Measurements from ENCODE around the gene ZNF526. TPM values are rescaled to one million over a fixed set of nuclear protein-coding genes. Genes with fewer than 3 reads are reported as not detected.

Gene ZNF526
- total RNA-seq, 2 experiments from 2014 or later: 11.9 to 15.2 TPM

GRCh38 chr19:42207767-42208271 lies 12.3 kb upstream of the ZNF526 start:
- intact Hi-C loops (cut with DNase I, micrococcal nuclease): no loop called here
- no peaks in the 10 kb centered on the region for H3K27me3 Mint-ChIP-seq
- peaks cover 50% of the 10 kb centered on the region for H3K4me1 Mint-ChIP-seq
- H3K36me3 Mint-ChIP-seq (ENCODE audit: low read depth): peaks cover 48% of the 10 kb centered on the region
- no peaks in the 10 kb centered on the region for H3K9me3 Mint-ChIP-seq (ENCODE audit: low read depth)
- DNase-seq (no peak), ATAC-seq (peak; percentile 61)
- ChIA-PET POLR2A (no interaction called here), CTCF (interaction anchor here (0.6 to 1.5 kb wide), 2 partner anchors 20 to 62 kb away, joined by 3 to 4 read pairs; no protein-coding TSS in a partner anchor)
- no peak overlapping the region for H3K4me3 Mint-ChIP-seq
- peak overlapping the region; percentile 74 for H3K27ac Mint-ChIP-seq

GRCh38 chr19:42208612-42209011 lies 11.5 kb upstream of the ZNF526 start:
- no peak for DNase-seq
- Mint-ChIP-seq H3K36me3 (ENCODE audit: low read depth) (peaks cover 50% of the 10 kb centered on the region), H3K27ac (peak overlapping the region; percentile 33)

GRCh38 chr19:42212886-42213285 lies 7.2 kb upstream of the ZNF526 start:
- ChIA-PET CTCF (no interaction called here), POLR2A (no interaction called here)
- no peak overlapping the region for H3K4me3 Mint-ChIP-seq
- H3K36me3 Mint-ChIP-seq (ENCODE audit: low read depth): peaks cover 53% of the 10 kb centered on the region
- H3K27me3 Mint-ChIP-seq: no peaks in the 10 kb centered on the region
- peaks cover 50% of the 10 kb centered on the region for H3K4me1 Mint-ChIP-seq
- intact Hi-C loops (cut with DNase I, micrococcal nuclease): loop anchor here in 1 of 2 experiments (10.0 kb wide), 1 partner anchor 328 kb away; the partner anchor contains the start of gene ARHGEF1
- H3K27ac Mint-ChIP-seq: peak overlapping the region; percentile 66
- DNase-seq (no peak), ATAC-seq (no peak)
- H3K9me3 Mint-ChIP-seq (ENCODE audit: low read depth): no peaks in the 10 kb centered on the region

More at GRCh38 chr19:42208612-42209011, 11.5 kb upstream of the ZNF526 start:
- Mint-ChIP-seq H3K9me3 (ENCODE audit: low read depth) (no peaks in the 10 kb centered on the region), H3K4me1 (peaks cover 52% of the 10 kb centered on the region), H3K27me3 (no peaks in the 10 kb centered on the region), H3K4me3 (no peak overlapping the region)
- POLR2A ChIA-PET: no interaction called here
- no peak for ATAC-seq
- intact Hi-C loops (cut with DNase I, micrococcal nuclease): no loop called here
- CTCF ChIA-PET: no interaction called here

GRCh38 chr19:42214810-42215485 lies 5.2 kb upstream of the ZNF526 start:
- H3K36me3 Mint-ChIP-seq (ENCODE audit: low read depth): peaks cover 36% of the 10 kb centered on the region
- no peaks in the 10 kb centered on the region for H3K9me3 Mint-ChIP-seq (ENCODE audit: low read depth)
- ChIA-PET POLR2A (interaction anchor here (0.6 to 0.7 kb wide), 3 partner anchors 28 to 99 kb away, joined by 3 to 4 read pairs (median 3); partner anchors contain the start of gene GSK3A), CTCF (interaction anchor here (0.7 to 2.1 kb wide), 5 partner anchors 9 to 82 kb away, joined by 3 to 12 read pairs (median 4); partner anchors contain the start of gene POU2F2)
- ATAC-seq: no peak
- H3K27me3 Mint-ChIP-seq: no peaks in the 10 kb centered on the region
- peaks cover 60% of the 10 kb centered on the region for H3K4me1 Mint-ChIP-seq
- intact Hi-C loops (cut with DNase I, micrococcal nuclease): loop anchor here in 1 of 2 experiments (5.0 to 10.0 kb wide), 2 partner anchors 330 to 1247 kb away; partner anchors contain the start of gene ARHGEF1
- H3K27ac Mint-ChIP-seq: peak overlapping the region; percentile 27
- peak overlapping the region; percentile 85 for H3K4me3 Mint-ChIP-seq
- DNase-seq: no peak

- Mint-ChIP-seq H3K36me3 (ENCODE audit: low read depth) (peaks cover 39% of the 10 kb centered on the region), H3K4me3 (peak overlapping the region; percentile 85), H3K9me3 (ENCODE audit: low read depth) (no peaks in the 10 kb centered on the region), H3K4me1 (peaks cover 67% of the 10 kb centered on the region), H3K27me3 (no peaks in the 10 kb centered on the region), H3K27ac (peak overlapping the region; percentile 90)
- ATAC-seq (no peak), DNase-seq (peak; percentile 58)
- ChIA-PET POLR2A (interaction anchor here (0.5 to 1.5 kb wide), 2 partner anchors 26 to 114 kb away, joined by 3 to 4 read pairs; partner anchors contain the start of gene GSK3A), CTCF (interaction anchor here (0.6 to 1.8 kb wide), 8 partner anchors 19 to 438 kb away, joined by 3 to 4 read pairs (median 4); no protein-coding TSS in a partner anchor)
- intact Hi-C loops (cut with DNase I, micrococcal nuclease): loop anchor here (1.0 to 10.0 kb wide), 16 partner anchors 18 to 1245 kb away; partner anchors contain the start of genes POU2F2 (in 2 of the 2), ARHGEF1 (in 1 of the 2), MEGF8 (in 1 of the 2) and PAFAH1B3 (in 1 of the 2)
Observed at GRCh38 chr19:42216653-42217519, 3.2 kb upstream of the ZNF526 start.

GRCh38 chr19:42217520-42218437 lies 2.3 kb upstream of the ZNF526 start, which contains the start of gene DEDD2:
DEDD2 (minus strand) TSS chr19:42217677; CDS start chr19:42217007, 670 bp downstream.
- POLR2A ChIA-PET: interaction anchor here (0.6 to 1.5 kb wide), 3 partner anchors 17 to 53 kb away, joined by 4 to 7 read pairs (median 4); partner anchors contain the start of gene GSK3A
- H3K36me3 Mint-ChIP-seq (ENCODE audit: low read depth): peaks cover 36% of the 10 kb centered on the region
- peak within 1 kb of the TSS; percentile 90 for H3K27ac Mint-ChIP-seq
- peak within 1 kb of the TSS; percentile 85 for H3K4me3 Mint-ChIP-seq
- DNase-seq (peak; percentile 100), ATAC-seq (peak; percentile 82)
- H3K4me1 Mint-ChIP-seq: peaks cover 70% of the 10 kb centered on the region
- no peaks in the 10 kb centered on the region for H3K27me3 Mint-ChIP-seq
- H3K9me3 Mint-ChIP-seq (ENCODE audit: low read depth): no peaks in the 10 kb centered on the region
- intact Hi-C loops (cut with DNase I, micrococcal nuclease): loop anchor here (1.0 to 10.0 kb wide), 16 partner anchors 18 to 1245 kb away; partner anchors contain the start of genes POU2F2 (in 2 of the 2), ARHGEF1 (in 1 of the 2), MEGF8 (in 1 of the 2) and PAFAH1B3 (in 1 of the 2)
- CTCF ChIA-PET: interaction anchor here (0.6 to 1.8 kb wide), 5 partner anchors 20 to 136 kb away, joined by 3 to 4 read pairs (median 3); no protein-coding TSS in a partner anchor

GRCh38 chr19:42220751-42221097 lies 612 bp downstream of the ZNF526 start:
- peak overlapping the region; percentile 90 for H3K27ac Mint-ChIP-seq
- ChIA-PET CTCF (interaction anchor here (0.6 to 1.9 kb wide), 6 partner anchors 12 to 1524 kb away, joined by 3 to 7 read pairs (median 4); partner anchors contain the start of gene GSK3A), POLR2A (interaction anchor here (0.5 to 2.4 kb wide), 2 partner anchors 9 to 22 kb away, joined by 4 to 16 read pairs; partner anchors contain the start of gene GSK3A)
- intact Hi-C loops (cut with DNase I, micrococcal nuclease): loop anchor here (1.0 kb wide), 4 partner anchors 22 to 105 kb away; partner anchors contain the start of genes GSK3A (in 2 of the 2) and MEGF8 (in 2 of the 2)
- peaks cover 24% of the 10 kb centered on the region for H3K36me3 Mint-ChIP-seq (ENCODE audit: low read depth)
- DNase-seq: no peak
- no peaks in the 10 kb centered on the region for H3K27me3 Mint-ChIP-seq
- no peak for ATAC-seq
- H3K4me3 Mint-ChIP-seq: peak overlapping the region; percentile 85
- peaks cover 44% of the 10 kb centered on the region for H3K4me1 Mint-ChIP-seq
- H3K9me3 Mint-ChIP-seq (ENCODE audit: low read depth): no peaks in the 10 kb centered on the region

- CTCF ChIA-PET: interaction anchor here (1.2 to 1.3 kb wide), 2 partner anchors 17 to 54 kb away, joined by 3 read pairs; partner anchors contain the start of gene GSK3A
- no peak for ATAC-seq
- Mint-ChIP-seq H3K4me3 (no peak overlapping the region), H3K4me1 (peaks cover 36% of the 10 kb centered on the region), H3K36me3 (ENCODE audit: low read depth) (peaks cover 44% of the 10 kb centered on the region), H3K27ac (no peak overlapping the region), H3K9me3 (ENCODE audit: low read depth) (no peaks in the 10 kb centered on the region), H3K27me3 (no peaks in the 10 kb centered on the region)
- no peak for DNase-seq
- POLR2A ChIA-PET: no interaction called here
- intact Hi-C loops (cut with DNase I, micrococcal nuclease): no loop called here
Observed at GRCh38 chr19:42224940-42225717, 5.0 kb downstream of the ZNF526 start.

GRCh38 chr19:42225718-42226292 lies 5.7 kb downstream of the ZNF526 start:
- peaks cover 34% of the 10 kb centered on the region for H3K4me1 Mint-ChIP-seq
- intact Hi-C loops (cut with DNase I, micrococcal nuclease): no loop called here
- DNase-seq (no peak), ATAC-seq (no peak)
- no peaks in the 10 kb centered on the region for H3K27me3 Mint-ChIP-seq
- ChIA-PET CTCF (interaction anchor here (0.6 to 1.2 kb wide), 3 partner anchors 53 to 367 kb away, joined by 3 read pairs; no protein-coding TSS in a partner anchor), POLR2A (no interaction called here)
- H3K27ac Mint-ChIP-seq: no peak overlapping the region
- no peaks in the 10 kb centered on the region for H3K9me3 Mint-ChIP-seq (ENCODE audit: low read depth)
- H3K4me3 Mint-ChIP-seq: no peak overlapping the region
- H3K36me3 Mint-ChIP-seq (ENCODE audit: low read depth): peaks cover 41% of the 10 kb centered on the region

All from activated CD4-positive, alpha-beta T cell treated with anti-CD3 and anti-CD28 coated beads for 36 hours (primary cell).